Testis (tissue), 3 donors: Measurements from ENCODE around the gene EEA1. TPM values are rescaled to one million over a fixed set of nuclear protein-coding genes. Genes with fewer than 3 reads are reported as not detected.

ENCODE experiments used
- DNase-seq: peaks from one replicate; pipeline ENCODE4 v3.0.0-alpha.2; 2019
- H3K27ac ChIP-seq, 2 donors: fragments of 200-600 bp; sonication (generic); one replicate each; pipeline ENCODE4 v1.5.1; 2019
- H3K27me3 ChIP-seq: fragments of 200-600 bp; sonication (generic); one replicate; pipeline ENCODE4 v1.5.1; 2019
- H3K36me3 ChIP-seq: fragments of 200-600 bp; sonication (generic); one replicate; pipeline ENCODE4 v1.5.1; 2017; ENCODE audit warnings: low read depth; ENCODE audit errors: missing control alignments
- H3K4me1 ChIP-seq: fragments of 200-600 bp; sonication (generic); one replicate; pipeline ENCODE4 v1.5.1; 2019
- H3K4me3 ChIP-seq, 2 donors: fragments of 200-600 bp; sonication (generic); one replicate each; pipeline ENCODE4 v1.5.1; 2017 to 2019
- H3K9me3 ChIP-seq: fragments of 200-600 bp; sonication (generic); one replicate; pipeline ENCODE4 v1.5.1; 2017
- POLR2A ChIP-seq: fragments of 450-650 bp; IDR thresholded peaks from one replicate; pipeline ENCODE4 v1.6.1; 2017; ENCODE audit warnings: antibody characterized with exemption, mild to moderate bottlenecking, moderate library complexity
- WGBS, 2 donors: methylation state at CpG; one replicate each; pipeline ENCODE4 v1.1.5; 2018; 5-methylcytosine and 5-hydroxymethylcytosine counted together
- intact Hi-C: fragments of 100-400 bp; cut with DNase I; formaldehyde crosslinking; loops from one replicate; pipeline ENCODE4 v1.15.1; 2023; ENCODE audit warnings: low total_unique reads
- polyA plus RNA-seq: library from polyadenylated mRNA; stranded (reverse); fragments of 350-450 nt; fragmentation: Illumina TruSeq; extraction: RNeasy Lipid Tissue Mini Kit (QIAGEN cat#74804); gene quantifications from one replicate; pipeline ENCODE4 v1.2.3, GENCODE V29; 2014; ENCODE audit warnings: low read depth, low replicate concordance; ENCODE audit not compliant: insufficient read depth
- total RNA-seq, 2 donors: library from RNA; depleted of rRNA; stranded (reverse); fragments of >200 nt; gene quantifications; one replicate each; pipeline ENCODE4 v1.2.3, GENCODE V29; 2016
- TF ChIP-seq, protein P1 (sequence below), 3 experiments: fragments of 450-650 bp in 2 of 3; fragments of 200-600 bp in 1 of 3; sonication (generic) in 1 of 3; IDR thresholded peaks; one replicate each; pipeline ENCODE4 v1.5.1; 2016 to 2019; ENCODE audit warnings: antibody characterized with exemption in 3 of 3, mild to moderate bottlenecking in 2 of 3, moderate library complexity in 1 of 3

EEA1 gene
- total and polyA plus RNA-seq, 3 donors from 2014 or later: 1.8 to 14.9 (median 14.3) TPM

DNA sequence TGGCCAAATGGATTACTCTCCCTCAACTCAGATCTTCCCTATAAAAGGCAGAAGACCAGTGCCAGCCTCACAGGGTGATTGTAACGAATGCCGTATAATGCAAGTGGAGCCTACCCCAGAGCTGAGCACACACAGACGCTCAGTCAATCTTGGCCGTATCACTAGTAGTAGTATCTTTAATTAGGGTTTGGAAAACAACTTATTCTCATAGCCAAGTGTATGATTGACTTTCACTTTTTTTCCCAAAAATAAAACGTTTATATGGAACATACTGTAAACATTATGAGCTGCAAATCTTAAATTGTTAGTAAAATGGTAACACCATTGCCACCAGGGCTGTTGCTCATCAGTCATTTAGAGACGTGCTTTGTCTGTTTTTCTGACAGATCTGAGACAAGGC is 195.9 kb downstream of the EEA1 start:
- TF ChIP-seq, protein P1, sequence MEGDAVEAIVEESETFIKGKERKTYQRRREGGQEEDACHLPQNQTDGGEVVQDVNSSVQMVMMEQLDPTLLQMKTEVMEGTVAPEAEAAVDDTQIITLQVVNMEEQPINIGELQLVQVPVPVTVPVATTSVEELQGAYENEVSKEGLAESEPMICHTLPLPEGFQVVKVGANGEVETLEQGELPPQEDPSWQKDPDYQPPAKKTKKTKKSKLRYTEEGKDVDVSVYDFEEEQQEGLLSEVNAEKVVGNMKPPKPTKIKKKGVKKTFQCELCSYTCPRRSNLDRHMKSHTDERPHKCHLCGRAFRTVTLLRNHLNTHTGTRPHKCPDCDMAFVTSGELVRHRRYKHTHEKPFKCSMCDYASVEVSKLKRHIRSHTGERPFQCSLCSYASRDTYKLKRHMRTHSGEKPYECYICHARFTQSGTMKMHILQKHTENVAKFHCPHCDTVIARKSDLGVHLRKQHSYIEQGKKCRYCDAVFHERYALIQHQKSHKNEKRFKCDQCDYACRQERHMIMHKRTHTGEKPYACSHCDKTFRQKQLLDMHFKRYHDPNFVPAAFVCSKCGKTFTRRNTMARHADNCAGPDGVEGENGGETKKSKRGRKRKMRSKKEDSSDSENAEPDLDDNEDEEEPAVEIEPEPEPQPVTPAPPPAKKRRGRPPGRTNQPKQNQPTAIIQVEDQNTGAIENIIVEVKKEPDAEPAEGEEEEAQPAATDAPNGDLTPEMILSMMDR (IDR thresholded peaks at IDR 0.05): no peak
- no peak for TF ChIP-seq POLR2A
- DNase-seq: no peak
- H3K4me1 ChIP-seq: peaks cover 5% of the 10 kb centered on the region
- WGBS, 2 donors: 71 to 82% methylated on average over 6 of the region's 6 CpGs
- H3K9me3 ChIP-seq: no peaks in the 10 kb centered on the region
- intact Hi-C loops: no loop called here
- H3K4me3 ChIP-seq: no peak overlapping the region
- H3K27me3 ChIP-seq: no peaks in the 10 kb centered on the region
- no peak overlapping the region for H3K27ac ChIP-seq
- no peaks in the 10 kb centered on the region for H3K36me3 ChIP-seq

DNA sequence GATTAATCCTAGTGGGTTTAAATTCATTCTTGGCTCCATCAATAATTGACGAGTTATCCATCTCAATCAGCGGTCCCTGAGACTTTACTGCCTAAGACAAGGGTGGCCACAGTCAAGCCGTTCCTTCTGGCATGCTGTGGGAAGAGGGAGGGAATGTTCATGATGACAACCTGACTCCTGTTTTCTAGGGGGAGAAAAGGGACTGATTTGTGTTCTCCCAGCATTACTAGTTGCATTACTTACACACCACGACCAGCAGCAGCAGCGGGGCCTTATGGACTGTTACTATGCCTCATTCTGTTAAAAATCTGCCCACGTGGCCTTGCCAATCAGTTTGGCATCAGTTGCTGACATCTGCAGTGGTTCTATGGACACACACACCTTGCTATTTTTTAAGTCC is 196.4 kb downstream of the EEA1 start:
- WGBS, 2 donors: 82 to 85% methylated on average over 6 of the region's 6 CpGs

DNA sequence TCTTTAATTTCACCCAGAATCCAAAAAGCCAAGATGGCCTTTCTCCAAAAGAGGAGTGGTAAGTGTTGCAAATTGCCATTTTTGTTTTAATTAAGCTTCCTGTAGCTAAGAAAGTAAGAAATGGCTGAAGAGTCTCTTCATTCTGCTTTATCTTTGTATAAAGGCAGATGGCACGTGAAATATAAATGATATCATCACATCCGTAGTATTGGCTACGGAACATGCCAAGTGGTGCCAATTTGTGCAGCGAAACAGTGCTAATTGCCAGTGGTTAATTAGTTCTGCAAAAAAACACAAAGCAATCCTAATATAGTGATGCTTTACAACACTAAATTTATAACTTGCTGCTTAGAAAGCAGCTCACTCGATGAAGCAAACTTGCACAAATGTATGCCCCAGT is 196.9 kb downstream of the EEA1 start:
- 67% methylated on average over 5 of the region's 5 CpGs for WGBS, 2 donors
- no peaks in the 10 kb centered on the region for H3K36me3 ChIP-seq
- DNase-seq: no peak
- H3K9me3 ChIP-seq: no peaks in the 10 kb centered on the region
- H3K4me3 ChIP-seq: no peak overlapping the region
- H3K4me1 ChIP-seq: peaks cover 5% of the 10 kb centered on the region
- no peak overlapping the region for H3K27ac ChIP-seq
- no peaks in the 10 kb centered on the region for H3K27me3 ChIP-seq
- intact Hi-C loops: no loop called here
- TF ChIP-seq POLR2A: no peak
- TF ChIP-seq, protein P1 (IDR thresholded peaks at IDR 0.05): no peak

More for the DNA sequence above, 196.4 kb downstream of the EEA1 start:
- Histone ChIP-seq H3K36me3 (no peaks in the 10 kb centered on the region), H3K4me1 (peaks cover 5% of the 10 kb centered on the region), H3K27ac (no peak overlapping the region), H3K27me3 (no peaks in the 10 kb centered on the region), H3K9me3 (no peaks in the 10 kb centered on the region), H3K4me3 (no peak overlapping the region)
- intact Hi-C loops: no loop called here
- DNase-seq: no peak
- TF ChIP-seq, protein P1 (IDR thresholded peaks at IDR 0.05): no peak
- TF ChIP-seq POLR2A: no peak

DNA sequence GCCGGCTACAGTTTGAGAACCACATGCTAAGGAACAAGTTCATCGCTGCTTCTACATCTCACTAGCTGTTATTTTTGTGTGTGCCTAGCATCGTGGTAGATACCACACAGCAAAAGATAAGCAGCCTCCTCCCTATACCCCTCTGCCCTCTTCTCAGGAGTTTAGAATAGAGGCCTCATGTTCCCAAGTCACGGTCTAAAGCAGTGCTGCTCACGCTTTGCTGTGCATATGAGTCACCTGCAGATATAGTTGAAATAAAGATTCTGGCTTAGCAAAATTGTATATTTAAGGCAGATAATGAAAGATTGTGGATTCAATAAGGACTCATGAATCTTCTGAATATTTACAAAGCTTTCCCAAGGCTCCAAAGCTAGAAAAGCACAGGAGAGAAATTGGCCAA is 198.3 kb downstream of the EEA1 start:
- H3K27me3 ChIP-seq: no peaks in the 10 kb centered on the region
- intact Hi-C loops: no loop called here
- H3K9me3 ChIP-seq: no peaks in the 10 kb centered on the region
- H3K4me3 ChIP-seq: no peak overlapping the region
- no peak overlapping the region for H3K27ac ChIP-seq
- DNase-seq: no peak
- 77 to 78% methylated on average over 5 of the region's 5 CpGs for WGBS, 2 donors
- no peaks in the 10 kb centered on the region for H3K36me3 ChIP-seq
- TF ChIP-seq, protein P1 (IDR thresholded peaks at IDR 0.05): no peak
- no peak for TF ChIP-seq POLR2A
- H3K4me1 ChIP-seq: peaks cover 5% of the 10 kb centered on the region

DNA sequence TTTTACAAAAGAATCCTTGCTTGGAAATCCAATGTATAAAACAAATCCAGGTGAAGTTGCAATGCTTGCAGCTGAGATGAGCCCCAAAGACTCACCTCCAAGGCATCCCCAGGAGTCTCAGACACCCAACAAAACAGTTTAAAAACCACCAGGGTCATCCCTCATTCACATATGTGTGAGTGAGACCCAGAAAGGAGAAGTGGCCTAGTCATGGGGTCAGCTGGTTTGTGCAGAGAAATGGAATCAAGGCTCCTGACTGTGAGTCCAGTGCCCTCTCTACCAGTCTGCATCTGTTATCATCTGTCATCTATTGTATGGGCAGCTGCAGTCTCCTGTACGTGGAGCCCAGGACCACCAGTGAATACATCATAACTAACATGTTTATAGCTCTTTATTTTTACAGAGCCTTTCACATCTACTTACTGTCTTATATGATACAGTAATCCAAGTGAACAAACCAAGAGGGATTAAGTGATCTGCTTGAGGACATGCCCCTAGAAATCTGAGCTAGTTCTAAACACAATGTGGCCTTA is 199.3 kb downstream of the EEA1 start:
- H3K9me3 ChIP-seq: no peaks in the 10 kb centered on the region
- peaks cover 5% of the 10 kb centered on the region for H3K4me1 ChIP-seq
- no peak overlapping the region for H3K27ac ChIP-seq
- H3K36me3 ChIP-seq: no peaks in the 10 kb centered on the region
- 77 to 85% methylated on average over 1 of the region's 1 CpG for WGBS, 2 donors
- DNase-seq: no peak
- intact Hi-C loops: no loop called here
- H3K27me3 ChIP-seq: no peaks in the 10 kb centered on the region
- no peak overlapping the region for H3K4me3 ChIP-seq
- TF ChIP-seq POLR2A: no peak
- TF ChIP-seq, protein P1 (IDR thresholded peaks at IDR 0.05): no peak
